Measurements from ENCODE around the gene TFF1.

TFF1 gene

GRCh38 chr21:42362198-42362597 is 4.1 kb downstream of the TFF1 start:
- DNase-seq (ENCODE audit: low spot score) = no peak

GRCh38 chr21:42361286-42361685 is 5.0 kb downstream of the TFF1 start:
- no peak for DNase-seq (ENCODE audit: low spot score)

DNA sequence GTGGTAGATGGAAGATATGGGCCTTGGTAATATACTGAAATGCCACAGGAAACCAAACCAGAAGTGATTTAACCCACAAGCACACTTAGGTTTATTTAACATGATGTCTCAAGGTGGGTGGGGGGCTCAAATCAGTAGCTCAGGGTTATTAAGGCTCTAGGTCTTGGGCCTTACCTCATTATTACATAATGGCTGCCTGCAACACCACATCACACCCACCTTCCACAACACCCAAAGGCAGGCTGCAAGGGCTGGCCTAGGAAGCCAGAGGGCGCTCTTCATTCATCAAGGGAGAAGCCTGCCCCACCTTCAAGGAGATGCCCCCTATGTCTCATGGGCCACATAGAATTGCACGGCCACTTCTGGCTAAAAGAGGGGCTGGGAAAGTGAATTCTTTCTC is 6.0 kb downstream of the TFF1 start:
- no peak for DNase-seq (ENCODE audit: low spot score)

DNA sequence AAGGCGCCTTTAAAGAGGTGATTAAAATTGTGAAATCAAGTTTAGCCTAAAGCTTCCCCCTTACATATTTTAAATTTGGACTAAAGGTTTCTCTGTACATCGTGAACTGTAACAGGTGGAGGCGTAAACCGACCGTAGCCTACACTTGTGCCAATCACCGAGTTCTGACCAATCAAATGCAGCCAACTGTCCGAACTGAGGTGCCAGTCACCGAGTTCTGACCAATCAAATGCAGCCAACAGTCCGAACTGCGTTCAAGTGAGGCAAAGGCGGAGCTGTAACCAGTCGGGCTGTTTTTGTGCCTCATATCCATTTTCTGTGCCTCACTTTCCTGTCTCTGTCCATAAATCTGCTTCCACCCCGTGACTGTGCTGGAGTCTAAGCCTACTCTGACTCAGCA is 7.4 kb downstream of the TFF1 start:
- no peak for DNase-seq (ENCODE audit: low spot score)

- no peak for DNase-seq (ENCODE audit: low spot score)
Observed at GRCh38 chr21:42358261-42358660, 8.1 kb downstream of the TFF1 start.

GRCh38 chr21:42357307-42357706 is 9.0 kb downstream of the TFF1 start:
- DNase-seq (ENCODE audit: low spot score) = no peak

DNA sequence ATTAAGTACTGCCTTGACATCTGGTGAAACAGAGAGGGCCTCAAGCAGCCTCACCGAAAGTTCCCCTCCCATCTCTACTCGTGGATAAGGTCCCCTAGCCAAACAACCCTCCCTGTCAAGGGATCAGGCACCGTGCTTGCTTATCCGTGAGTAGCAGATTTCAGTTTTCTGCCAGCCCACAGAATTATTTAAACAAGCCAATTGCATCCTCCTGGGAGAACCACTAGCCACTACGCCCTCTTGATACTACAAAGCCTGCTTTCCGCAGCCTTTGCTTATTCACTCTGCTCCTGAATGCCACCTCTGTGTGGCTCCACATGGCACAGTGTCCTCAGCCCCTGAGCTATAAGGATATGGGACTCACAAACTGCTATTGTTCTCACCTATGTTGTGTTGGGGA is 9.7 kb downstream of the TFF1 start:
- DNase-seq (ENCODE audit: low spot score) = no peak

GRCh38 chr21:42356046-42356445 is 10.3 kb downstream of the TFF1 start:
- no peak for DNase-seq (ENCODE audit: low spot score)

- no peak for DNase-seq (ENCODE audit: low spot score)
Observed at GRCh38 chr21:42353623-42354022, 12.7 kb downstream of the TFF1 start.

GRCh38 chr21:42352441-42353095 is 13.8 kb downstream of the TFF1 start:
- no peak for DNase-seq (ENCODE audit: low spot score)

DNA sequence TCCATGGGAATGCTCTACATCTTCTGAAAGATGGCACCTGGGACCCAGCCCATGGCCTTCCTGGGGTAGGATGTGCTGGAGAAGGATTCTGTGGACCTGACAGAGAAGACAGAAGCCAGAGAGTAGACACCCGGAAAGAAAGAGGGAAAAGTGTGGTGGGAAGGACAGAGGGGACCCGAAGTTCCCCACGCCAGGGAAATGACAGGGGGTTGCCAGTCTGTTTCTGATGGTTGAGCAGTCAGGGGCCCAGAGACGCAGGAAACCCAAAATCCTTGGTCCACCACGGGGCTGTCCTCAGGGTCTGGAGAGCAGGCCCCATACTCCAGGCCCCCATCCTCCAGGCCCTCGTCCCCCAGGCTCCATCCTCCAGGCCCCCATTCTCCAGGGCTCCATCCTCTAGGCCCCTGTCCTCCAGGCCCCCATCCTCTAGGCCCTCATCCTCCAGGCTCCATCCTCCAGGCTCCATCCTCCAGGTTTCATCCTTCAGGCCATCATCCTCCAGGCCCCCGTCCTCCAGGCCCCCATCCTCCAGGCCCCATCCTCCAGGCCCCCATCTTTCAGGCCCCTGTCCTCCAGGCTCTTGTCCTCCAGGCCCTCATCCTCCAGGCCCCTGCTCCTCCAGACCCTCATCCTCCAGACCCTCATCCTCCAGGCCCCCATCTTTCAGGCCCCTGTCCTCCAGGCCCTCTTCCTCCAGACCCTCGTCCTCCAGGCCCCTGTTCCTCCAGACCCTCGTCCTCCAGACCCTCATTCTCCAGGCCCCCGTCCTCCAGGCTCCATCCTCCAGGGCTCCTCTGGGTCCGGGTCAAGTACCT is 14.5 kb downstream of the TFF1 start:
- no peak for DNase-seq (ENCODE audit: low spot score)

DNA sequence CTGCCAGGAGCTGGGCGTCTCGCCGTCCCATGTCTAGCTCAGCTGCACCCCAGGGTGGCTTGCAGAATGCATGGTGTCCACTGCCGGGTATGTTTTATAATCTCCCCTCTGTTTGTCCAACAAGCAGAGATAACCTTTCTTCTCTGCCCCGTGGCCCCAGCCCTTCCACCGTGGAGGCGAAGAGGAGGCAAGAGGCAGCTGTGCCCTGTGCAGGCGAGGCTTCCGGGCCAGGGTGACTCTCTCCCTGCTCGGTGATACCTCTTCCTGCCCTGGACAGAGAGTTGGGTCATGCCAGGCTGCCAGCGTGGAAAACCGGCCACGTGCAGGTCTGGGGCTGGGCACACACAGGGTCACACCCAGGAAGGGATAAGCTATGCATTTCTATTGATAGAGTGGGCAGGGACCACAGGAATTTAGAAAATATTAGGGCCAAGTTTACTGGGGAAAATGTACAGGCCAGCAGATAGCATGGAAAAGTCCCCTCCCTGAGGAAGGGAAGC is 15.4 kb downstream of the TFF1 start, which contains the start of gene TFF2:
Gene TFF2 (minus strand): TSS at position 68 of the 500 bp plus-strand sequence. CDS start 37 bp downstream, at position 31.
- DNase-seq (ENCODE audit: low spot score) = no peak

DNA sequence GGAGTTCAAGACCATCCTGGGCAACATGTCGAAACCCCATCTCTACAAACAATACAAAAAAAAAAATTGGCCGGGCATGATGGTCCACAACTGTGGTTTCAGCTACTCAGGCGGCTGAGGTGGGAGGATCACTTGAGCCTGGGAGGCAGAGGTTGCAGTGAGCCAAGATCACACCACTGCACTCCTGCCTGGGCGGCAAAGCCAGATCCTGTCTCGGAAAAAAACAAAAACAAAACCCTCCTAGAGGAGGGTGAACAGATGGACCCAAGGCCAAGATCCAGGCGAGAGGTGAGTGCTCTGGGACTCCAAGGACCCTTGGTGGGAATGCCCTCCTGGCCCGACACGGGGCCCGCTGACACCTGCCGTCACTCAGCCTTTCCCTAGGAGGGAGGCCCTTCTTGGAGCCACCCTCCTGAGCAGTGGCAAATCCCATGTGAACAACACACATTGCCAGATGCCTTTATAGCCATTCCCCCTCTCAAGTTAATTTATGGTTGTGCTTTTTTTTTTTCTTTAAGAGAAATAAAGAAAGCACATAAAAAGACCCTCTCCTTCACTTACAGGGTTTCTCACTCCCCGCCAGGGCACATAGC is 15.9 kb downstream of the TFF1 start:
- DNase-seq (ENCODE audit: low spot score) = no peak

- no peak for DNase-seq (ENCODE audit: low spot score)
Observed at GRCh38 chr21:42349420-42350317, 16.7 kb downstream of the TFF1 start.

- no peak for DNase-seq (ENCODE audit: low spot score)
Observed at GRCh38 chr21:42348762-42349161, 17.6 kb downstream of the TFF1 start.

DNA sequence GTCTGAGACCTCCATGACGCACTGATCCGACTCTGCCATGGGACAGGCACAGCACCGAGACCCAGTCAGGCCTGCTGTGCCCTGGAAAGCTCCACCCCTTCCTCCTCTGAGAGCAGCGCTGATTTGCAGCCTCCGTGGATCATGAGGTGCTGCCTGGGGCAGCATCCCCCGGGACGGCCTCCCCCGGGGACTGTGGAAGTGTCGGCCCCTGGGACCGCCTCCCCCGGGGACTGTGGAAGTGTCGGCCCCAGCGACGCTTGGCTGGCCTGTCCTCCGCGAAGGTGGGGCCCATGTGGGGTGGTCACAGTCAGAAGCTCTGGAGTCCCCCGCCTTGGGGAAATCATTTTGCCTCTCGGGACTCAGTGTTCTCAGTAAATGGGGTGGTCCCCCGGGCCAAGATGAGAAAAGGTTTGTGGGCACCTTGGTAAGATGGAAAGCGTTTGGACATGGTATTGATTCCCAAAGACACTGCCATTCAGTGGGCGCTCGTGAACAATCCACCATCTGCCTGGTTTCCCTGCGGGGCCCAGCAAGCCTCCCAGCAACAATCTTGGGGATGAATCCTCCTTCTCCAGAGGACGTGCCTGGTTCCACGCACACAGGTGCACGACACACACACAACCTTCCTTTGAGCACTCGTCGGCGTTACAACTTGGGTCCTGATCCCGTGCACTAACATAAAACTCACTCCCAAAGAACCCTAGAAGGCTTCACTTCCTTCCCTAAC is 18.6 kb downstream of the TFF1 start:
- DNase-seq (ENCODE audit: low spot score) = no peak

- no peak for DNase-seq (ENCODE audit: low spot score)
Observed at GRCh38 chr21:42346866-42347600, 19.3 kb downstream of the TFF1 start.

GRCh38 chr21:42346441-42346840 is 19.9 kb downstream of the TFF1 start:
- no peak for DNase-seq (ENCODE audit: low spot score)

DNA sequence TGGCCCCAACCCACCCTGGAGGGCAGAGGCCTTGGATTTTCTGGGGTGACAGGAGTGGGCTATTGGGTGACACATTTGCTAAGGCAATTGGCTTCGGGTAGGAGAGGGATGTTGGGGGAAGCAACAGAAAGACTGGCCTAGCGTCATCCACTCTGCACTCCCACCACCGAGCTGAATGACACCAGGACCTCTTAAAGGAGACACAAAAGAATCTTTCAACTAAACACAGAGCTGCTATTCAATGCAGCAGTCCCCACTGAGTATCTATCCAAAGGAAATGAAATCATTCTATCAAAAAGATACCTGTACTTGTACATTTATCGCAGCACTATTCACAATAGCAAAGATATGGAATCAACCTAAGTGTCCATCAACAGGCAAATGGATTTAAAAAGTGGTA is 21.7 kb downstream of the TFF1 start:
- DNase-seq (ENCODE audit: low spot score) = no peak

DNA sequence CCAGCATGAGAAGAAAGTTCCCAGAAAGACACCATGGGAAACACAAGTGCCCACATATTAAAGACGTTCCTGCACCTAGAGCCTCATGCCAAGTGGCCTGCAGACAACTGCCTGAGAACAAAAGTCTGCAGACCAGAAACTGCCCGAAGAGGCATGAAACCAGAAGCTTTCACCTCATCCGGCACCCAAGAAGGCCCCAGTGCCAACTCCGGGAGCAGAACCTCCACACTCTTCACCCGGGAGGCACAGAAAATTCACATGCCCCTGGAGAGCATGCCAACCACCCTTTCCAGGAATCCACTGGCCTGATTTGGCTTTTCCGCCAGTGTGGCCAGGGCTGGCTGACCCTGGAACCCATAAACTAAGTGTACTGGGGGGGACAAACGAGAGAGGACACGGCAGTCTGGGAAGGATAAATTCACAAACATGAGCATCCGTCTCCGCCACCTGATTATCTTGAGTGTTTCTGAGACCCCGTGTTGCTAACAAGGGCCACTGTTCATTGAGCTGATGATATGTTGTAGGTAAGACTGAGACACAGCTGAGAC is 22.3 kb downstream of the TFF1 start:
- DNase-seq (ENCODE audit: low spot score) = no peak
